Hepatocyte (in vitro differentiated cells): ENCODE data around the gene ZNF518A.

Experiments used
- EZH2 ChIP-seq: fragments of 200-600 bp; sonication (generic); IDR thresholded peaks from 2 replicates; pipeline ENCODE4 v1.6.1; 2016; ENCODE audit warnings: antibody characterized with exemption, mild to moderate bottlenecking, borderline replicate concordance
- TF ChIP-seq, protein P1 (sequence below): fragments of 200-600 bp; sonication (generic); IDR thresholded peaks from 2 replicates; pipeline ENCODE4 v1.5.1; 2016; ENCODE audit warnings: antibody characterized with exemption, mild to moderate bottlenecking; ENCODE audit not compliant: poor library complexity

DNA sequence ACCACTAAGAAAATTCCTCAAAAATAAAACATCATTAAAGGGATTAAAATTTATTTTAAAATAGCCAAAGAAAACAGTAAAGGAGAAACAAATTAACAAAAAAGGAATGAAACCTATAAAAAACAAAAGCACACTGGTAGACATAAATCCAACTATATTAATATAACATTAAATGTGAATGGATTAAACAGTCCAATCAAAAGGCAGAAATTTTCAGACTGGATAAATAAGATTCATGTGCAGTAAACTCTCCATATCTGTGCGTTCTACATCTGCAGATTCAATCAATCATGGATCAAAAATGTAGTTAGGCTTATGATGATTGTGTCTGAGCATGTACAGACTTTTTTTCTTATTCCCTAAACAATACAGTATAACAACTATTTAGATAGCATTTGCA, 42.6 kb downstream of the ZNF518A start:
- TF ChIP-seq, protein P1, sequence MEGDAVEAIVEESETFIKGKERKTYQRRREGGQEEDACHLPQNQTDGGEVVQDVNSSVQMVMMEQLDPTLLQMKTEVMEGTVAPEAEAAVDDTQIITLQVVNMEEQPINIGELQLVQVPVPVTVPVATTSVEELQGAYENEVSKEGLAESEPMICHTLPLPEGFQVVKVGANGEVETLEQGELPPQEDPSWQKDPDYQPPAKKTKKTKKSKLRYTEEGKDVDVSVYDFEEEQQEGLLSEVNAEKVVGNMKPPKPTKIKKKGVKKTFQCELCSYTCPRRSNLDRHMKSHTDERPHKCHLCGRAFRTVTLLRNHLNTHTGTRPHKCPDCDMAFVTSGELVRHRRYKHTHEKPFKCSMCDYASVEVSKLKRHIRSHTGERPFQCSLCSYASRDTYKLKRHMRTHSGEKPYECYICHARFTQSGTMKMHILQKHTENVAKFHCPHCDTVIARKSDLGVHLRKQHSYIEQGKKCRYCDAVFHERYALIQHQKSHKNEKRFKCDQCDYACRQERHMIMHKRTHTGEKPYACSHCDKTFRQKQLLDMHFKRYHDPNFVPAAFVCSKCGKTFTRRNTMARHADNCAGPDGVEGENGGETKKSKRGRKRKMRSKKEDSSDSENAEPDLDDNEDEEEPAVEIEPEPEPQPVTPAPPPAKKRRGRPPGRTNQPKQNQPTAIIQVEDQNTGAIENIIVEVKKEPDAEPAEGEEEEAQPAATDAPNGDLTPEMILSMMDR = no peak
- no peak for TF ChIP-seq EZH2
